ENCODE results near the gene YAE1. TPM values are rescaled to one million over a fixed set of nuclear protein-coding genes. Genes with fewer than 3 reads are reported as not detected.

YAE1 gene
- polyA plus RNA-seq, 1 of the 3 experiments (the other 2 are of a cell fraction) = 30.7 TPM

DNA sequence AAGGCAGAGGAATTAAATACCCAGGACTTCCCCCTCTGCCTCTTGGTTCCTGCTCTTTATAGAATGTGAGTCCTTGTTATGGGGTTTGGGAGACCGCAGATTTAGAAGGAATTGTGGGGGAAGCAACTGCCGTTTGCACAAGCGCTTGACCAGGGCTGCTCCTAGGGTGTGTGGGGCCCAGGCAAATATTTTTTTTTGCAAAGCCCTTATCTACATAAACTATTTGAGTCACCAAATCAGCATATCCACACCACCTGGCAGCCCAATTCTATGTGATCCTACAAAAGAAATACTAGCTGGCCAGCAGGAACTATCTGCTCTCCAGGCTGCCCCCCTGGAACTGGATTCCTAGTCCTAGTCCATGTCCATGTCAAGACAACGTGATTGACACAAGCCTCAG is 33.4 kb upstream of the YAE1 start:
- Histone ChIP-seq H3K27me3 (ENCODE audit: insufficient read depth) (peaks cover 30% of the 10 kb centered on the region; the same call in 1 of the 2 replicates), H3K9ac (no peak overlapping the region), H4K20me1 (ENCODE audit: insufficient read depth) (no peaks in the 10 kb centered on the region), H3K9me3 (no peaks in the 10 kb centered on the region), H3K4me1 (ENCODE audit: control insufficient read depth in 1 of 2, insufficient read depth in 2 of 2, low read depth in 1 of 2, low read length in 1 of 2) (no peaks in the 10 kb centered on the region), H3K4me3 (ENCODE audit: low read depth in 2 of 2, low read length in 1 of 2) (no peak overlapping the region), H3K27ac (ENCODE audit: low read depth in 2 of 2, low read length in 1 of 2) (no peak overlapping the region), H3F3A (replicated peaks; ENCODE audit: insufficient read depth) (no peaks in the 10 kb centered on the region), H3K9me2 (no peaks in the 10 kb centered on the region), H3K79me2 (ENCODE audit: insufficient read depth) (no peaks in the 10 kb centered on the region), H3K36me3 (replicated peaks in 1 of 2; ENCODE audit: control insufficient read depth in 1 of 2, insufficient read depth in 2 of 2, low read length in 1 of 2) (no peaks in the 10 kb centered on the region), H2AFZ (ENCODE audit: low read depth) (no peak overlapping the region), H3K4me2 (no peak overlapping the region)
- 63% methylated on average over 4 of the region's 4 CpGs for WGBS (ENCODE audit: low lambda C conversion rate)
- no peak for DNase-seq
- ChIA-PET CTCF (interaction anchor here (0.7 to 1.2 kb wide), 3 partner anchors 12 to 581 kb away, joined by 3 to 4 read pairs (median 3); no protein-coding TSS in a partner anchor), POLR2A (no interaction called here)
- no peak for TF ChIP-seq GATA2 (CRISPR knock-in tag; IDR thresholded peaks at IDR 0.05)
- TF ChIP-seq, protein P1, sequence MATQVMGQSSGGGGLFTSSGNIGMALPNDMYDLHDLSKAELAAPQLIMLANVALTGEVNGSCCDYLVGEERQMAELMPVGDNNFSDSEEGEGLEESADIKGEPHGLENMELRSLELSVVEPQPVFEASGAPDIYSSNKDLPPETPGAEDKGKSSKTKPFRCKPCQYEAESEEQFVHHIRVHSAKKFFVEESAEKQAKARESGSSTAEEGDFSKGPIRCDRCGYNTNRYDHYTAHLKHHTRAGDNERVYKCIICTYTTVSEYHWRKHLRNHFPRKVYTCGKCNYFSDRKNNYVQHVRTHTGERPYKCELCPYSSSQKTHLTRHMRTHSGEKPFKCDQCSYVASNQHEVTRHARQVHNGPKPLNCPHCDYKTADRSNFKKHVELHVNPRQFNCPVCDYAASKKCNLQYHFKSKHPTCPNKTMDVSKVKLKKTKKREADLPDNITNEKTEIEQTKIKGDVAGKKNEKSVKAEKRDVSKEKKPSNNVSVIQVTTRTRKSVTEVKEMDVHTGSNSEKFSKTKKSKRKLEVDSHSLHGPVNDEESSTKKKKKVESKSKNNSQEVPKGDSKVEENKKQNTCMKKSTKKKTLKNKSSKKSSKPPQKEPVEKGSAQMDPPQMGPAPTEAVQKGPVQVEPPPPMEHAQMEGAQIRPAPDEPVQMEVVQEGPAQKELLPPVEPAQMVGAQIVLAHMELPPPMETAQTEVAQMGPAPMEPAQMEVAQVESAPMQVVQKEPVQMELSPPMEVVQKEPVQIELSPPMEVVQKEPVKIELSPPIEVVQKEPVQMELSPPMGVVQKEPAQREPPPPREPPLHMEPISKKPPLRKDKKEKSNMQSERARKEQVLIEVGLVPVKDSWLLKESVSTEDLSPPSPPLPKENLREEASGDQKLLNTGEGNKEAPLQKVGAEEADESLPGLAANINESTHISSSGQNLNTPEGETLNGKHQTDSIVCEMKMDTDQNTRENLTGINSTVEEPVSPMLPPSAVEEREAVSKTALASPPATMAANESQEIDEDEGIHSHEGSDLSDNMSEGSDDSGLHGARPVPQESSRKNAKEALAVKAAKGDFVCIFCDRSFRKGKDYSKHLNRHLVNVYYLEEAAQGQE (IDR thresholded peaks at IDR 0.05; ENCODE audit: low read depth, low read length) = no peak
- no peak for TF ChIP-seq MXI1 (IDR thresholded peaks at IDR 0.05; ENCODE audit: low read depth, low read length)
- no peak for TF ChIP-seq RCOR1 (IDR thresholded peaks at IDR 0.05; ENCODE audit: low read length)
- TF ChIP-seq, protein P2, sequence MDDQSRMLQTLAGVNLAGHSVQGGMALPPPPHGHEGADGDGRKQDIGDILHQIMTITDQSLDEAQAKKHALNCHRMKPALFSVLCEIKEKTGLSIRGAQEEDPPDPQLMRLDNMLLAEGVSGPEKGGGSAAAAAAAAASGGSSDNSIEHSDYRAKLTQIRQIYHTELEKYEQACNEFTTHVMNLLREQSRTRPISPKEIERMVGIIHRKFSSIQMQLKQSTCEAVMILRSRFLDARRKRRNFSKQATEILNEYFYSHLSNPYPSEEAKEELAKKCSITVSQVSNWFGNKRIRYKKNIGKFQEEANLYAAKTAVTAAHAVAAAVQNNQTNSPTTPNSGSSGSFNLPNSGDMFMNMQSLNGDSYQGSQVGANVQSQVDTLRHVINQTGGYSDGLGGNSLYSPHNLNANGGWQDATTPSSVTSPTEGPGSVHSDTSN (IDR thresholded peaks at IDR 0.05) = no peak
- no peak for TF ChIP-seq TEAD4 (IDR thresholded peaks at IDR 0.05; ENCODE audit: borderline replicate concordance, insufficient read depth)
- TF ChIP-seq POLR2AphosphoS5 (IDR thresholded peaks at IDR 0.05; ENCODE audit: low read depth, low read length) = no peak

DNA sequence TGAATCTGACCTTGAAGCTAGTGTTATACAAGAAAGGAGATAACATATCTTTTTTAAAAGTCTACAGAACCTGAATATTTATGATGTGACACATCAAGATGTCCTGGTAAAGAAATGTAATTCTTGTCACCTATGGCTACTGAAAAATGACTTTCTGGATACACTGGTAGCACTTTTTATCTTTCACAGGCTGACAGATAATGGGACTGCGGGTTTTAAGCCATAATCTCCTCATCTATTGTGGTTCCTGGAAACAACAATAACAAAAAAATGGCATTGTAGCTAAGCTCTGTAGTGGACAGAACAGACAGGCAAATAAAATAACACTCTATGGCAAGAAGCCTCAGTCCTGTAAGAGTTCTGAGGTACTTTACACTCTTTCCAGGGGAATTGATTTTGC is 31.6 kb upstream of the YAE1 start:
- H3K9me2 ChIP-seq = no peaks in the 10 kb centered on the region
- peaks cover 20% of the 10 kb centered on the region; the same call in 1 of the 2 replicates for H3K27me3 ChIP-seq (ENCODE audit: insufficient read depth)
- no peaks in the 10 kb centered on the region for H3K79me2 ChIP-seq (ENCODE audit: insufficient read depth)
- no peaks in the 10 kb centered on the region for H4K20me1 ChIP-seq (ENCODE audit: insufficient read depth)
- H3F3A ChIP-seq (replicated peaks; ENCODE audit: insufficient read depth) = no peaks in the 10 kb centered on the region
- TF ChIP-seq, protein P2 (IDR thresholded peaks at IDR 0.05) = no peak
- TF ChIP-seq, protein P3, sequence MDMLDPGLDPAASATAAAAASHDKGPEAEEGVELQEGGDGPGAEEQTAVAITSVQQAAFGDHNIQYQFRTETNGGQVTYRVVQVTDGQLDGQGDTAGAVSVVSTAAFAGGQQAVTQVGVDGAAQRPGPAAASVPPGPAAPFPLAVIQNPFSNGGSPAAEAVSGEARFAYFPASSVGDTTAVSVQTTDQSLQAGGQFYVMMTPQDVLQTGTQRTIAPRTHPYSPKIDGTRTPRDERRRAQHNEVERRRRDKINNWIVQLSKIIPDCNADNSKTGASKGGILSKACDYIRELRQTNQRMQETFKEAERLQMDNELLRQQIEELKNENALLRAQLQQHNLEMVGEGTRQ (IDR thresholded peaks at IDR 0.05; ENCODE audit: borderline replicate concordance, low read depth, low read length) = no peak
- TF ChIP-seq FOXJ3 (CRISPR knock-in tag; IDR thresholded peaks at IDR 0.05) (no peak), MXI1 (IDR thresholded peaks at IDR 0.05; ENCODE audit: low read depth, low read length) (no peak)
- TF ChIP-seq, protein P4, sequence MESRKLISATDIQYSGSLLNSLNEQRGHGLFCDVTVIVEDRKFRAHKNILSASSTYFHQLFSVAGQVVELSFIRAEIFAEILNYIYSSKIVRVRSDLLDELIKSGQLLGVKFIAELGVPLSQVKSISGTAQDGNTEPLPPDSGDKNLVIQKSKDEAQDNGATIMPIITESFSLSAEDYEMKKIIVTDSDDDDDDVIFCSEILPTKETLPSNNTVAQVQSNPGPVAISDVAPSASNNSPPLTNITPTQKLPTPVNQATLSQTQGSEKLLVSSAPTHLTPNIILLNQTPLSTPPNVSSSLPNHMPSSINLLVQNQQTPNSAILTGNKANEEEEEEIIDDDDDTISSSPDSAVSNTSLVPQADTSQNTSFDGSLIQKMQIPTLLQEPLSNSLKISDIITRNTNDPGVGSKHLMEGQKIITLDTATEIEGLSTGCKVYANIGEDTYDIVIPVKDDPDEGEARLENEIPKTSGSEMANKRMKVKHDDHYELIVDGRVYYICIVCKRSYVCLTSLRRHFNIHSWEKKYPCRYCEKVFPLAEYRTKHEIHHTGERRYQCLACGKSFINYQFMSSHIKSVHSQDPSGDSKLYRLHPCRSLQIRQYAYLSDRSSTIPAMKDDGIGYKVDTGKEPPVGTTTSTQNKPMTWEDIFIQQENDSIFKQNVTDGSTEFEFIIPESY (IDR thresholded peaks at IDR 0.05; ENCODE audit: borderline replicate concordance, low read depth) = no peak
- TF ChIP-seq, protein P5, sequence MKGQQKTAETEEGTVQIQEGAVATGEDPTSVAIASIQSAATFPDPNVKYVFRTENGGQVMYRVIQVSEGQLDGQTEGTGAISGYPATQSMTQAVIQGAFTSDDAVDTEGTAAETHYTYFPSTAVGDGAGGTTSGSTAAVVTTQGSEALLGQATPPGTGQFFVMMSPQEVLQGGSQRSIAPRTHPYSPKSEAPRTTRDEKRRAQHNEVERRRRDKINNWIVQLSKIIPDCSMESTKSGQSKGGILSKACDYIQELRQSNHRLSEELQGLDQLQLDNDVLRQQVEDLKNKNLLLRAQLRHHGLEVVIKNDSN (IDR thresholded peaks at IDR 0.05; ENCODE audit: borderline replicate concordance, low read depth) = no peak
- H3K4me2 ChIP-seq = no peak overlapping the region
- H3K4me1 ChIP-seq (ENCODE audit: control insufficient read depth in 1 of 2, insufficient read depth in 2 of 2, low read depth in 1 of 2, low read length in 1 of 2) = no peaks in the 10 kb centered on the region
- H3K9me3 ChIP-seq = no peaks in the 10 kb centered on the region
- WGBS (ENCODE audit: low lambda C conversion rate) = 11% methylated on average over 1 of the region's 1 CpG
- no peak for DNase-seq
- H2AFZ ChIP-seq (ENCODE audit: low read depth) = no peak overlapping the region
- H3K4me3 ChIP-seq (ENCODE audit: low read depth in 2 of 2, low read length in 1 of 2) = no peak overlapping the region
- no peak overlapping the region for H3K9ac ChIP-seq
- ChIA-PET POLR2A (no interaction called here), CTCF (interaction anchor here (0.9 kb wide), 1 partner anchor 14 kb away, joined by 3 read pairs; no protein-coding TSS in a partner anchor)
- no peak overlapping the region for H3K27ac ChIP-seq (ENCODE audit: low read depth in 2 of 2, low read length in 1 of 2)
- no peaks in the 10 kb centered on the region for H3K36me3 ChIP-seq (replicated peaks in 1 of 2; ENCODE audit: control insufficient read depth in 1 of 2, insufficient read depth in 2 of 2, low read length in 1 of 2)

Measured in SK-N-SH (cell line).